Muscle of leg (tissue), 11 donors: ENCODE data around the gene TBC1D19. TPM values are rescaled to one million over a fixed set of nuclear protein-coding genes. Genes with fewer than 3 reads are reported as not detected.
"Not testable (repeated sequence)": the region's sequence is repeated elsewhere in the genome, so short reads cannot be mapped to it uniquely, and the experiment has no call there.

ENCODE experiments used
- DNase-seq: peaks from one replicate; pipeline ENCODE4 v3.0.0; 2013
- H3K27ac ChIP-seq: one replicate; pipeline ENCODE4 v1.5.1; 2013; ENCODE audit warnings: mild to moderate bottlenecking, low read length, control low read depth
- H3K27me3 ChIP-seq: one replicate; pipeline ENCODE4 v1.6.1; 2013; ENCODE audit warnings: low read length; ENCODE audit not compliant: control insufficient read depth, insufficient read depth
- H3K36me3 ChIP-seq: one replicate; pipeline ENCODE4 v1.6.1; 2013; ENCODE audit warnings: low read length; ENCODE audit not compliant: control insufficient read depth, insufficient read depth
- H3K4me1 ChIP-seq: one replicate; pipeline ENCODE4 v1.6.1; 2013; ENCODE audit warnings: low read length; ENCODE audit not compliant: control insufficient read depth, insufficient read depth
- H3K4me3 ChIP-seq: one replicate; pipeline ENCODE4 v1.5.1; 2013; ENCODE audit warnings: low read length, control low read depth
- H3K9me3 ChIP-seq: replicated peaks from 2 replicates; pipeline ENCODE4 v1.6.1; 2013; ENCODE audit warnings: low read depth, low read length; ENCODE audit not compliant: control insufficient read depth
- WGBS: methylation state at CpG from one replicate; pipeline ENCODE4 v1.1.5; 2013; ENCODE audit warnings: missing lambda C conversion rate; ENCODE audit not compliant: insufficient coverage; 5-methylcytosine and 5-hydroxymethylcytosine counted together
- polyA plus RNA-seq, 8 donors: library from polyadenylated mRNA; unstranded; fragments of 120-200 nt; gene quantifications; one replicate each; pipeline versions ENCODE4 v1.2.1 to v1.2.3, GENCODE V29; 2013; ENCODE audit warnings: inconsistent platforms in 1 of 8, low replicate concordance in 1 of 8; ENCODE audit not compliant: insufficient read length in 8 of 8, insufficient read depth in 1 of 8
- total RNA-seq: library from RNA; stranded (reverse); fragments of 120-200 nt; gene quantifications from one replicate; pipeline ENCODE4 v1.2.4, GENCODE V29; 2013

Gene TBC1D19
- total and polyA plus RNA-seq, 9 donors, result 7.7 to 17.5 (median 9.0) TPM

DNA sequence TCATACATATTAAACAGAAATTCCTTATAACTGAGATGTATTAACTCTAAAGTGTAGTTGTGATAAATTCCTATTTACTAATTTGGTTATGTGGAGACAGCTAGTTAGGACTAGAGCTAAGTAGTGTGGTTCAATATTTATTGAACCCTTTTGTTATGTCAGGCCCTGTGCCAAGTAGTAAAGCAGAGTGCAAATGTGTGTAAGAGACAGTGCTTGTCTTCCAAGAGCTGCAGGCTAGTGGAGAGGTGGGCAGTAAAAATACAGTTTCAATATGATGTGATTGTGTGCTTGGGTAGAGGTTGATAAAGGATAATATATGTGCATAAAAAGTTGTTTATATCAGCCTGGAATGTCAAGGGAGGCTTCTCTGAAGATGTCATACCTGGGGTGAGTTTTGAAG is 80.0 kb downstream of the TBC1D19 start:
- Histone ChIP-seq H3K9me3 (no peaks in the 10 kb centered on the region), H3K4me1 (no peaks in the 10 kb centered on the region), H3K36me3 (peaks cover 11% of the 10 kb centered on the region), H3K27me3 (no peaks in the 10 kb centered on the region), H3K27ac (no peak overlapping the region), H3K4me3 (no peak overlapping the region)
- no peak for DNase-seq

- no peaks in the 10 kb centered on the region for H3K36me3 ChIP-seq
- no peak overlapping the region for H3K27ac ChIP-seq
- no peaks in the 10 kb centered on the region for H3K9me3 ChIP-seq
- no peaks in the 10 kb centered on the region for H3K27me3 ChIP-seq
- DNase-seq, result no peak
- H3K4me1 ChIP-seq, result no peaks in the 10 kb centered on the region
- H3K4me3 ChIP-seq, result no peak overlapping the region
- no CpG with 5 or more reads among the region's 2 CpGs for WGBS
Observed at GRCh38 chr4:26670903-26671537, 87.1 kb downstream of the TBC1D19 start.

DNA sequence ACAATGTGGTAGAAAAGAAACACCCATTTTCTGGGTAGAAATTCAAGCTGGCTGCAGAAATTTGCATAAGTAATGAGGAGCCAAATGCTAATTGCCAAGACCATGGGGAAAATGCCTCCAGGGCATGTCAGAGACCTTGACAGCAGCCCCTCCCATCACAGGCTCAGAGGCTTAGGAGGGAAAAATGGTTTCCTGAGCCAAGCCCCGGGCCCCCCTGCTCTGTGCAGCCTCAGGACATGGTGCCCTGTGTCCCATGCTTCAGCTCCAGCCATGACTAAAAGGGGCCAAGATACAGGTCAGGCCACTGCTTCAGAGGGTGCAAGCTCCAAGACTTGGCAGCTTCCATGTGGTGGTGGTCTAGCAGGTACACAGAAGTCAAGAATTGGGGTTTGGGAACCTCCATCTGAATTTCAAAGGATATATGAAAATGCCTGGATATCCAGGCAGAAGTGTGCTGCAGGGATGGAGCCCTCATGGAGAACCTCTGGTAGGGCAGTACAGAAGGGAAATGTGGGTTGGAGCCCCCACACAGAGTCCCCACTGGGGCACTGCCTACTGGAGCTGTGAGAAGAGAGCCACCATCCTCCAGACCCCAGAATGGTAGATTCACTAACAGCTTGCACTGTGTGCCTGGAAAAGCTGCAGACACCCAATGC is 95.3 kb downstream of the TBC1D19 start:
- DNase-seq, H3K27ac ChIP-seq, H3K4me3 ChIP-seq, H3K27me3 ChIP-seq, H3K36me3 ChIP-seq, H3K4me1 ChIP-seq: not testable (repeated sequence)
- H3K9me3 ChIP-seq, result peaks cover 12% of the 10 kb centered on the region
- WGBS, result 100% methylated on average over 1 of the region's 1 CpG

GRCh38 chr4:26682436-26682835 is 98.6 kb downstream of the TBC1D19 start:
- DNase-seq, result no peak
- H3K4me1 ChIP-seq, result peaks cover 2% of the 10 kb centered on the region

DNA sequence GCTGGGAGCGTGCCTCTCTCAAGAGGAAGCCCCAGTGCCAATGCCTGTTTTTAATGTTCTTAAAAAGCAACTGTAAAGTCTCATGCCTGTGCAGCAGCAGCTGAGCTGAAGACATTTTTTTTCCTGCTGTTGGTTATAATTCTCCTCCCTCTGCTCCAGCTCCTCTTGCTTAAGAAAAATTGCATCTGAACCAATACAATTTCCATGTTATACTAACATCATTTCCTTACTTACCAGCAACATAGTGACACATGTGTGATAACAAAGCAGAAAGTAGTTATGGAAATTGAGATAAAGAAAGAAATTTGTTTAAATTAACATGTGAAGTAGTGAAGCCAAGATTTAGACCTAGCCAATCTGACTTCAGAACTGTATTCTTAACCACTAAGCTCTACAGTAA is 101.4 kb downstream of the TBC1D19 start:
- Histone ChIP-seq H3K36me3 (no peaks in the 10 kb centered on the region), H3K27me3 (no peaks in the 10 kb centered on the region), H3K27ac (no peak overlapping the region), H3K4me3 (no peak overlapping the region), H3K9me3 (no peaks in the 10 kb centered on the region), H3K4me1 (peaks cover 2% of the 10 kb centered on the region)
- 100% methylated on average over 1 of the region's 1 CpG for WGBS
- DNase-seq, result peak; percentile 10

More at GRCh38 chr4:26682436-26682835, 98.6 kb downstream of the TBC1D19 start:
- Histone ChIP-seq H3K4me3 (no peak overlapping the region), H3K36me3 (peaks cover 6% of the 10 kb centered on the region), H3K9me3 (peaks cover 12% of the 10 kb centered on the region), H3K27me3 (no peaks in the 10 kb centered on the region), H3K27ac (no peak overlapping the region)
- WGBS, result 71% methylated on average over 1 of the region's 3 CpGs

DNA sequence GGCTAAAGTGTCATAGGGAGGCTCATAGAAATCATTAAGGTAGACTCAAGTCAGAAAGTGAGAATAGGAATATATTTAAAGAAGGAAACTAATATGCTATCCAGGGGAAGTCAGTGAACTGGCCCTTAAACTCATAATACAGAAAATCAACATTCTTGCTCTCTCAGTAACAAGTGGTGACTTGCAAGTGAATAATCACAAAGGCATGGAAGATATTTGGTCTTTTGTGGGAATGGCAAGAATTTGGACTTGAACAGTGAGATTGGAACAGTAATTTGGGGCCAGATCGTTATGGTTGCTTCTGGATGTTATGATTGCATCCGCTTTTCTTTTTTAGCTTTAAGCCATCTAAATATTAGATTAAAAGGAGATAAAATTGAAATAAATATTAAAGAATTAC is 103.8 kb downstream of the TBC1D19 start:
- WGBS, result no CpG with 5 or more reads among the region's 2 CpGs
- H3K36me3 ChIP-seq, result peaks cover 5% of the 10 kb centered on the region
- H3K27me3 ChIP-seq, result no peaks in the 10 kb centered on the region
- H3K4me1 ChIP-seq, result peaks cover 2% of the 10 kb centered on the region
- H3K9me3 ChIP-seq, result no peaks in the 10 kb centered on the region
- H3K4me3 ChIP-seq, result no peak overlapping the region
- DNase-seq, result no peak
- no peak overlapping the region for H3K27ac ChIP-seq

DNA sequence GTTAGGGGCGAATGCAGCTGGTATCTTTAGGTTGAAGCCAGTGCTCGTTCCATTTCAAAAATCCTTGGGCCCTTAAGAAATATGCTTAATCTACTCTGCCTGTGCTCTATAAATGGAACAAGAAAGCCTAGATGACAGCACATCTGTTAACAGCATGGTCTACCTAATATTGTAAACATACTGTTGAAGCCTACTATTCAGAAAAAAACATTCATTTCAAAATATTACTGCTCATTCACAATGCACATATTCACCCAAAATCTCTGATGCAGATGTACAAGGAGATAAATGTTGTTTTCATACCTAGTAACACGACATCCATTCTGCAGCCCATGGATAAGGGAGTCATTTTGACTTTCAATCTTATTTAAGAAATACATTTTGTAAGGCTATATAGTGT is 106.6 kb downstream of the TBC1D19 start:
- no peaks in the 10 kb centered on the region for H3K27me3 ChIP-seq
- WGBS, result 100% methylated on average over 2 of the region's 3 CpGs
- no peak overlapping the region for H3K4me3 ChIP-seq
- no peak for DNase-seq
- H3K27ac ChIP-seq, result no peak overlapping the region
- no peaks in the 10 kb centered on the region for H3K4me1 ChIP-seq
- peaks cover 5% of the 10 kb centered on the region for H3K36me3 ChIP-seq
- peaks cover 3% of the 10 kb centered on the region for H3K9me3 ChIP-seq

DNA sequence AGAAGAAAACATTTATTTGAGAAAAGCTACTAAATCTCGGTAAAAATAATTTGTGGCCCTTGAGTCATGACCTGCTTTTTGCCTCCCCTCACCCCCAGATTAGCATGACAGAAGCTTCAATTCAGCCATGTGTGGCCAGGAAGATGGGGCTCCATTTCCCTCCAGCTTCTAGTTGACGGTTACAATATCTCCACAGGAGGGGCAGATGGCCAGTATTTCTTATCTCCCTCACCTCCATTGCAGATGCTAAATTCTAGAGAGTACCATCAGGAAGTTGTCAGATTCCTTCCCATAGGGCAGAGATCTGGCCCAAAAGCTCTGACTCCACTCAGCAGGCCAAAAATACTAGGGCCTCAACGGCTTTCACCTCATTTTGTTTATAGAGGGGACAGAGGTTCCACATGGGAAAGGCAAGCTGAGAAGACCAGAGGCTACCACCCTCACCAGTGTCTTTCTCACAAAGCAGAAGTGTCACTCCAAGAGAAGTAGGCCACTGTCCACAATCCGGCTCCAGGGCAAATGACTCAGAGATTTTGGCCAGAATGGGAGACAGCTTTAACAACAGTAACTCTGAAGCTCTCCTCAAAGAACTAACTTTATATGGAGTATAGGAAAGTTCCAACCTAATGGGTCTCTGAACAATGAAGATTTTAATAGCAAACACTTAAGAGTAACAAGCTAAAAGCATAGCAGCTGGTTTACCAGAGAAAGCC is 108.3 kb downstream of the TBC1D19 start:
- no peak overlapping the region for H3K4me3 ChIP-seq
- peaks cover 5% of the 10 kb centered on the region for H3K36me3 ChIP-seq
- no peak for DNase-seq
- no peak overlapping the region for H3K27ac ChIP-seq
- WGBS, result 100% methylated on average over 2 of the region's 4 CpGs
- H3K27me3 ChIP-seq, result no peaks in the 10 kb centered on the region
- H3K4me1 ChIP-seq, result no peaks in the 10 kb centered on the region
- H3K9me3 ChIP-seq, result peaks cover 3% of the 10 kb centered on the region

GRCh38 chr4:26694131-26694530 is 110.2 kb downstream of the TBC1D19 start:
- not testable (repeated sequence) for H3K27ac ChIP-seq, H3K9me3 ChIP-seq, H3K4me1 ChIP-seq, H3K4me3 ChIP-seq, H3K36me3 ChIP-seq, DNase-seq, H3K27me3 ChIP-seq
- 96% methylated on average over 12 of the region's 13 CpGs for WGBS

DNA sequence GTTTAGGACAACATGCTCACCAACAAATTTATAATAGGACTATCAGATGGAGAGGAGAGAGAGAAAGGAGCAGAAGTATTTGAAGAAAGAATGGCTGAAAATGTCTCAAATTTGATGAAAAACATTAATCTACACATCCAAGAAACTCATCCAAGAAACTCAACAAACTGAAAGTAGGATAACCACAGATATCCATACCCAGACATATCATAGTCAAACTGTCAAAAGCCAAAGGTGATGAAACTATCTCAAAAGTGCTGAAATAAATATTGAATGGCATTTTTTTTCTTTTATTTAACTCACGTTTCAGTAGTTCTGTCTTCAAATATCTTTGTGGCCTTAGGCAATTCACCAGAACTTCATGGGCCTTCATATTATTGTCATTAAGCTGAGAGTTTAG is 116.2 kb downstream of the TBC1D19 start:
- WGBS, result no CpG with 5 or more reads among the region's 1 CpG
- DNase-seq, result no peak
- Histone ChIP-seq H3K36me3 (no peaks in the 10 kb centered on the region), H3K27me3 (no peaks in the 10 kb centered on the region), H3K9me3 (no peaks in the 10 kb centered on the region), H3K4me3 (no peak overlapping the region), H3K4me1 (no peaks in the 10 kb centered on the region), H3K27ac (no peak overlapping the region)
